NCI-H226 (cell line): ENCODE data around the gene CCR7.
A peak's percentile ranks its signal among the peaks of the same experiment; 100 is the strongest.
"Not testable (repeated sequence)": the region's sequence is repeated elsewhere in the genome, so short reads cannot be mapped to it uniquely, and the experiment has no call there.

Experiments
- DNase-seq: peaks from one replicate; pipeline ENCODE4 v3.0.0-alpha.2; 2015

CCR7 gene

GRCh38 chr17:40548491-40548981, 16.7 kb downstream of the CCR7 start:
- no peak for DNase-seq

DNA sequence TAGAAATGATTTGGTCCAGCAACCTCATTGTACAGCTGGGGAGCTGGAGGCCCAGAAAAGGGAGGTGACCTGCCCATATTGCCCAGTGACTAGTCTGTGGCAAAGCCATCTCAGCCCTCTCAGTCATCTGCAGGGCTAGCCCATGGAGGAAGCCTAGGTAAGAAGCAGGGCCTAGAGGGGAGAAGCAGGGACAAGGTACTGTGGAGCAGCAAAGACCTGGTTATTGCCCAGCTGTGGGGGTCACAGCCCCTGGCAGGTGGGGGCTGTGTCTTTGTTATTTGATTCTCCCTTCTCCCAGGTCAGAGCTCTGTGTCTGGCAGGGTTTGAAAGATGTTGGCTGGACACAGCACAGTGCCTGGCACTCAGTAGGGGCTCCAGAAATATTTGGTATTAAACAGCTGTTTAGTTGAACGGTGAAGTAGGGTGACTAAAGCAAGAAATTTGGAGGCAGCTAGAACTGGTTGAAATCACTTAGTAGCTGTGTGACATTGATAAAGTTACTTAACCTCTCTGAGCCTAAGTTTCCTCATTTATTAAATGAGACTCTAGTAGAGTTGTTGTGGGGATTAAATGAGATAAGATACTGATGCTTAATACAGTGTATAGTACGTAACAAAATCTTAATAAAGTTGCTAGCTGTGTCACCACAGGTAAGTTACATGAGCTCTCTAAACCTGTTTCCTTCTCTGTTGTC, 17.3 kb downstream of the CCR7 start:
- DNase-seq, result no peak

DNA sequence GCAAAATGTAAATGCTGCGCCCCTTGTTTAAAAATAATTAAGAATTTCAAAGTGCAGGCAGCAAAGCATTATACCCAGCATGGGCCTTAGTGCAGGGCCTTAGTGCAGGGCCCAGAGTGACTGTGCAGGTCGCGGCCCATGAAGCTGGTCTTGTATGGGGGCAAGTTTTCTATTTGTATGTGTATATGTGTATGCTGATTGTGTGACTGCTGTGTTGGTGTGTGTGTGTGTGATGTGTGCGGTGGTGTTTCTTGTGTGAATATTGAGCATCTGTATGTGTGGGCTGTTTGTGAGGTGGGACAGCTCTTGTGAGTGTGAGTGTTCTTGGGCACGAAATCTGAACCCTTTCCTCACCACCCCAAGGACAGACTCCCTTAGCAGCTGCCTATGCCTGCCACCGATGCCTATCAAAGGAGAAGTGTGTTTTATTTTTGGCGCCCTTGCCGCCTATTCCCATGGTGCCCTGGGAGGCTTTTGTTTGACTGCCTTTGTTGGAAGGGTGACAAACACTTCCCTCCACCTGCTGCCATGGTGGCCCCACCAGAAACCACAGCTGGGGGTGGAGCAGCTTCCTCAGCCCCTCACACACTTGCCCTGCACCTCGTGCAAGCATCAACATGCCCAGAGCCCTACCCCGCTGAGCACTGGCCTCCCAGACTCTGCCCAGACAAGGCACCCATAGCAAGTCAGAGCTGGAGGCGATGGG, 18.0 kb downstream of the CCR7 start:
- no peak for DNase-seq

DNA sequence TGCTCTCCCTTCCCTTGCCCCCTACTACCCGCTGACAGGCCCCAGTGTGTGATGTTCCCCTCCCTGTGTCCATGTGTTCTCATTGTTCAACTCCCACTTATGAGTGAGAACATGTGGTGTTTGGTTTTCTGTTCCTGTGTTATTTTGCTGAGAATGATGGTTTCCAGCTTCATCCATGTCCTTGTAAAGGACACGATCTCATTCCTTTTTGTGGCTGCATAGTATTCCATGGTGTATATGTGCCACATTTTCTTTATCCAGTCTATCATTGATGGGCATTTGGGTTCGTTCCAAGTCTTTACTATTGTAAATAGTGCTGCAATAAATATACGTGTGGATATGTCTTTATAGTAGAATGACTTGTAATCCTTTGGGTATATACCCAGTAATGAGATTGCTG, 18.8 kb downstream of the CCR7 start:
- DNase-seq, result not testable (repeated sequence)

DNA sequence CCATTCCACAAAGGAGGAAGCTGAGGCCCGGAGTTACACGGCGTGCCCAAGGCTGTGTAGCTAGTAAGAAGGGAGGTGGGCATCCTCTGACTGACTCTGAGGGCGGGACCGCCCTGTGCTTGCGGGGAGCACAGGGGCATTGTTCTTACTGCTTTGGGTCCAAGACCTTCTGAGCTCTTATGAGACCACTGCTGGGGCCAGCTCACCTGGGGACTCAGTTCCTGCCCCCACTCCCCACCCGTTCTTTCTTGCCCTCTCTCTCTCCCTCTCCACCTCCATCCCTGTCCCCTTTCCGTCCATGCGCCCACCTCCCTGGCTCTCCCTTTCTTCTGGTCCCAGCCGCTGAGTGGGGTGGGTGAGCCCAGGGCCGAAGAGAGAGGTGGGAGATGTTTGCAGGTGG, 19.6 kb downstream of the CCR7 start:
- no peak for DNase-seq

- peak; percentile 14 for DNase-seq
Measured at GRCh38 chr17:40542558-40543411, 22.5 kb downstream of the CCR7 start.

DNA sequence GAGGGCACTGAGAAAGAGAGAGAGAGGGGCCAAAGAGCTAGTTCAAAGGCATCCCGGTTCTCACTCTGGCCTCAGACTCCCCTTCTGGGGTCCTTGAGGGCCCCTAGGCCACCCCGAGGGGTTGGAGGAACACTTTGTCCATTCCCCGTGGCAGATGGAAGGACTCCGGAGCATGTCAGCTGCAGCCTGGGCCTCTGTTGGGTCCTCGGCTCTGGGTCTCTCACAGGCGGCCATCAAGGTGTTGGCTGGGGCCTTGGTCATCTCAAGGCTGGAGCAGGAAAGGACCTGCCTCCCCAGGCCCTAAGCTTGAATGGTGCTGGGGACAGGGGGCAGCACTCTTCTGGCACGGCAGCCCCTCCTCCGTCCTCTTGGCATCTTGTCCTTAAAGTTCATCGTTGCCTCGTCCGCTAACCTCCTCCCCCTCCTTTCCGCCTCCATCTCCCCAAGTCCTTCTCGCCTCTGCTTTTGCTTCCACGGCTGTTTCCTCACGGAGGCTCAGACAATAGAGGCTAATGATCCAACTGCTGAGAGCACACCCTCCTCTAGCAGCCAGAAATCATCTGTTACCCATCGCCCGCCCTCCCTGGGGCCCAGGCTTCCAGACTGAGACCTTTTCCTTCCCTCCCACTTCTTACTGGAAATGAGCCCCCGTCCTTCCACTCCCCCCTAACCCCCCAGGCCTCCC, 23.3 kb downstream of the CCR7 start:
- DNase-seq, result no peak

GRCh38 chr17:40541060-40541872, 24.0 kb downstream of the CCR7 start:
- no peak for DNase-seq

DNA sequence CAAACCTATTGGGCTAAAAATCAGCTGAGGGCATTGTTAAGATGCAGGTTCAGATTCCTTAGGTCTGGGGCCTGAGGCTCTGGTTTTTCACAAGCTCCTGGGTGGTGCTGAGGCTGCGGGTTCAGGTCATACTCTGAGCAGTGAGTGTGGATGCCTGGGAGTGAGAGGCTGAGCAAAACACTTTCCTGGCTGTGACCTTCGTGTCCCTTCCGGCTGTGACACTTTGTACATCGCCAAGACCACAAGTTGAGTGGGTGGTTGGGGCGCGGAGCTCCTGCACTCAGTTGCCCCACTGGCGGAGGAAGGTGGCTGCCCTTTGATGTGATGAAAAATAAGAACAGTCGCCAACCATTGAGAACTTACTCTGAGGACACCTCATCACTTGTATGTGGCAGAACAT, 24.8 kb downstream of the CCR7 start:
- no peak for DNase-seq

GRCh38 chr17:40539711-40540411, 25.4 kb downstream of the CCR7 start:
- DNase-seq, result no peak

DNA sequence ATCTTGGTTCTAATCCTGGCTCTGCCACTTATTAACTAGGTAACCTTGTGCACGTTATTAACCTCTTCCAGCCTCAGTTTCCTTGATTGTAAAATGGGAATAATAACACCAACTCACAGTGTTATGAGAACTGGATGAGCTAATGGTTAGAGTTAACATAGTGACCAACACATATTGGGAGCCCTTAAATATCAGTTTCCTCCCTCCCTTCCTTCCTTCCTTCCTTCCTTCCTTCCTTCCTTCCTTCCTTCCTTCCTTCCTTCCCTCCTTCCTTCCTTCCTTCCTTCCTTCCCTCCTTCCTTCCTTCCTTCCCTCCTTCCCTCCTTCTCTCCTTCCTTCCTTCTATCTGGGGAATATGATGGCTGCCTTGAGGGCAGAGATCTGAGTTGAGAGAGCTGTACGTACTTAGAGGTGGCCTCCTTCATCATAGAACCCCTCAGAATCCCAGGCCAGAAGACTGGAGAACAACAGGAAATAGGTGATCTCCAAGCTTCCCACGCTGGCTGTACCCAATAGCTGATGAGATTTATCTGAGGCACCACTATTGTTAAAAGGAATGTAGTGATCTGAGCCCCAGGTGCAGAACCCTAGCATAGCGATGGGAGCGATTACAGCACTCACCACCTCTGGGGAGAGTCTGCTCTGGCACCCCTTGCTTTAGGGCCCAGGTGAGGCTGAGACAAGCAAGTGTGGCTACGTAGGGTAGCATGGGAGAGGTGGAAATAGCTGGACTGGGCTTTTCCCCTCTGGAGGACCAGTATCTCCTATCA, 26.2 kb downstream of the CCR7 start:
- DNase-seq, result no peak

- peak; percentile 69 for DNase-seq
Measured at GRCh38 chr17:40538019-40538935, 27.0 kb downstream of the CCR7 start.

- no peak for DNase-seq
Measured at GRCh38 chr17:40536295-40537171, 28.7 kb downstream of the CCR7 start.

- no peak for DNase-seq
Measured at GRCh38 chr17:40535924-40536294, 29.4 kb downstream of the CCR7 start.

DNA sequence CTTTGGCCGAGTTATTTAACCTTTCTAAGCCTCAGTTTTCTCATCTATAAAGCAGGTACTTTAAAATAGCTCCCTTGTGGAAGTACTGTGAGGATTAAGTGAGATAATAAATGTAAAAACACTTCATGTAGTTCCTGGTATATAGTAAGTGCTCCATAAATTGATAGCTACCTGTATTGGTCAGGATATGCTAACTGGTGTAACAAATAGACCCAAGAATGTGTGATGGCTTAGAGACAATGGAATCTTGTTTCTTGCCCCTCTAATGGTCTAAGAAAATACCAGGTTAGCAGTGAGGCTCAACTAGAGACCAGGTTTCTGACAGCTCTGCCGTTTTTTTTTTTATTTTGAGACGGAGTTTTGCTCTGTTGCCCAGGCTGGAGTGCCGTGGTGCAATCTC, 29.8 kb downstream of the CCR7 start:
- no peak for DNase-seq

GRCh38 chr17:40534371-40535189, 30.7 kb downstream of the CCR7 start:
- no peak for DNase-seq

- DNase-seq, result no peak
Measured at GRCh38 chr17:40533896-40534295, 31.4 kb downstream of the CCR7 start.
